Thymus (tissue), 11 donors: Measurements from ENCODE around the gene MTG1. TPM values are rescaled to one million over a fixed set of nuclear protein-coding genes. Genes with fewer than 3 reads are reported as not detected.

Experiments used
- DNase-seq, 9 donors: peaks; one replicate each; pipeline ENCODE4 v3.0.0-alpha.2; 2013; ENCODE audit warnings: low spot score in 9 of 9, low read depth in 6 of 9, missing footprints in 1 of 9
- H3K27ac ChIP-seq, 2 donors: one replicate each; pipeline ENCODE4 v1.5.1; 2013; ENCODE audit warnings: control low read depth in 1 of 2, low read depth in 1 of 2, low read length in 1 of 2, mild to moderate bottlenecking in 1 of 2, moderate library complexity in 1 of 2
- H3K27me3 ChIP-seq, 2 donors: one replicate each; pipeline ENCODE4 v1.5.1; 2013; ENCODE audit warnings: low read length in 1 of 2; ENCODE audit not compliant: control insufficient read depth in 2 of 2, insufficient read depth in 1 of 2
- H3K36me3 ChIP-seq, 2 donors: one replicate each; pipeline ENCODE4 v1.5.1; 2013; ENCODE audit warnings: low read length in 1 of 2, mild to moderate bottlenecking in 1 of 2, moderate library complexity in 1 of 2; ENCODE audit not compliant: control insufficient read depth in 2 of 2, insufficient read depth in 2 of 2
- H3K4me1 ChIP-seq, 2 donors: one replicate each; pipeline ENCODE4 v1.5.1; 2013; ENCODE audit warnings: low read length in 2 of 2; ENCODE audit not compliant: control insufficient read depth in 2 of 2, insufficient read depth in 2 of 2
- H3K4me3 ChIP-seq, 2 donors: one replicate each; pipeline ENCODE4 v1.5.1; 2013; ENCODE audit warnings: low read length in 2 of 2, control low read depth in 1 of 2, mild to moderate bottlenecking in 1 of 2
- H3K9me3 ChIP-seq, 2 donors: one replicate each; pipeline ENCODE4 v1.5.1; 2013; ENCODE audit warnings: low read length in 1 of 2, mild to moderate bottlenecking in 1 of 2; ENCODE audit not compliant: control insufficient read depth in 2 of 2, insufficient read depth in 1 of 2
- WGBS: extraction: QIAGEN DNeasy Blood & Tissue Kit; methylation state at CpG from one replicate; pipeline ENCODE4 v1.1.7; 2013; 5-methylcytosine and 5-hydroxymethylcytosine counted together
- polyA plus RNA-seq: library from polyadenylated mRNA; stranded (reverse); fragments of 200-250 nt; gene quantifications from one replicate; pipeline ENCODE4 v1.2.3, GENCODE V29; 2013
- total RNA-seq: library from RNA; stranded (reverse); fragments of 120-200 nt; gene quantifications from one replicate; pipeline ENCODE4 v1.2.4, GENCODE V29; 2013
- donor health status: healthy.

Gene MTG1
- total and polyA plus RNA-seq, 2 donors = 22.7 to 59.4 TPM

DNA sequence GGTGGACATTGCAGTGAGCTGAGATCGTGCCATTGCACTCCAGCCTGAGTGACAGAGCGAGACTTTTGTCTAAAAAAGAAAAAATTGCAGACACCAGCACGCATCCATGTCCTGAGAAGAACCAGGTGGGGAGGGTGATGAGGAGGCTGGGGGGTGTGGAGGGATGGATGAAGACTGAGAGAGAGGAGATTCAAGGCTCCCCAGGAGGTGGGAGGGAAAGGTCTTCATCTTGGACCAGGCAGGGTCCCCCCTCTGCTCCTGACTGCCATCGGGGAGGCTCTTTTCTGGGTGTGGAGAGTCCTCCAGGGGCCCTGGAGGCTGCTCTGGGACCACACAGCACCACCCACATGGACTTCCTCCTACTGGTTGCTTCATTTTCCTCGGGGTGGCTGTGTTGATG lies 61.2 kb downstream of the MTG1 start:
- 80% methylated on average over 5 of the region's 5 CpGs for WGBS
- DNase-seq = no peak
- Histone ChIP-seq H3K9me3 (peaks cover 0 to 5% of the 10 kb centered on the region in 2 donors), H3K4me3 (no peak overlapping the region), H3K27me3 (no peaks in the 10 kb centered on the region), H3K4me1 (no peaks in the 10 kb centered on the region), H3K27ac (no peak overlapping the region), H3K36me3 (no peaks in the 10 kb centered on the region)

DNA sequence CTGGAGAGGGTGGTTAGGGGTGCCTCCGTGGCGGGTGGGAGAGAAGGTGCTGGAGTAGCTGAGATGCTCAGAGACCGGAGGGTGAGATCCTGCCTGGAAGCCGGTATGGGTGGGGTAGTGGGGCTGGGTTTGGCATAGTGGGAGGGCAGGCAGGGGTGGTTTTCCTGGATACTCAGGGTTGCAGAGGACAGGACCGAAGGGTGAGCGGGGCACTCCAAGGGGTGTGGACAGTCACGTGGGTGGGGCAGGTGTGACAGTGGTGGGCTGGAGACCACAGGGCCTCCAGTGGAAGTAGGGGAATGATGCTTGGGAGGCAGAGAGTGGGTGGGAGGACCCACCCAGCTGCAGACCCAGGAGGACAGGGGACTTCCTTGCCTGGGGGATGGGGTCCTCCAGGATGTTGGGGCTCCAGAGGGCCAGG lies 61.7 kb downstream of the MTG1 start:
- Histone ChIP-seq H3K4me1 (no peaks in the 10 kb centered on the region), H3K4me3 (no peak overlapping the region), H3K36me3 (no peaks in the 10 kb centered on the region), H3K27me3 (no peaks in the 10 kb centered on the region), H3K9me3 (peaks cover 0 to 5% of the 10 kb centered on the region in 2 donors), H3K27ac (no peak overlapping the region)
- WGBS = 95% methylated on average over 7 of the region's 7 CpGs
- DNase-seq = no peak

DNA sequence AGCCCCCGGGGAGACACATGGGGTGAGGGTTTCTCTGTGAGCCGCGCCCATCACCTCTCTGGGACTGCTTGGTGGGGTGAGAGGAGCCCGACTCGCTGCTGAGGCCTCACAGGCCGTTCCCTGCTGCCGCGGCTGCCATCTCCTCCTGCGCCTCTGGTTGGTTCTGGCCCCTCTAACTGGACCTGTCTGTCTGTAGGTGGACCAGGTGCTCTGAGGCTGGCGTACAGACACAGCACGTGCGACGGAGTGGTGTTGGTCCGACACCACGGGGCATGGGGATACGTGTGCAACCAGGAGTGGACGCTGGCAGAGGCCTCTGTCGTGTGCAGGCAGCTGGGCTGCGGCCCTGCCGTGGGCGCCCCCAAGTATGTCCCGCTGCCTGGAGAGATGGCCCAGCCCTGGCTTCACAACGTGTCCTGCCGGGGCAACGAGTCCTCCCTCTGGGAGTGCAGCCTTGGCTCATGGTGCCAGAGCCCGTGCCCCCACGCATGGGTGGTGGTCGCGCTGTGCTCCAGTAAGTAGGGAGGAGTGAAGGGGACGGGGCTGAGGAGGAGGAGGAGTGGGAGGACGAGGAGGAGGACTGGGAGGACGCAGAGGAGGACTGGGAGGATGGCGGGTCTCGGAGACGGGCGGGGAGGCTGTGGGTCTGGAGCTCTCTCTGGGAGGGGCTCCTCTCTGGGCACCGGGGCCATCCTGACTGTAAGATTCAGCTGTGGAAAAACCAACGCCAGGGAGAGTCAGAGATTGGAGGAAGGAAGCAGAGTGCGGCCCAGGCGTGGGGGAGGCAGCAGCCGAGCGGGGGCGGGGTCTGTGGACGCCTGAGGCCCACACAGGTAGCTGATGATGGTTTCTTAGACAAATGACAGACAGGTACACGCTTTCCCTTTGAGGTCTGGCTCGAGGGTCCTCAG lies 62.3 kb downstream of the MTG1 start:
- H3K27me3 ChIP-seq = no peaks in the 10 kb centered on the region
- WGBS = 94% methylated on average over 46 of the region's 46 CpGs
- DNase-seq = no peak
- no peaks in the 10 kb centered on the region for H3K36me3 ChIP-seq
- no peak overlapping the region for H3K4me3 ChIP-seq
- H3K9me3 ChIP-seq = peaks cover 0 to 5% of the 10 kb centered on the region in 2 donors
- no peak overlapping the region for H3K27ac ChIP-seq
- no peaks in the 10 kb centered on the region for H3K4me1 ChIP-seq

DNA sequence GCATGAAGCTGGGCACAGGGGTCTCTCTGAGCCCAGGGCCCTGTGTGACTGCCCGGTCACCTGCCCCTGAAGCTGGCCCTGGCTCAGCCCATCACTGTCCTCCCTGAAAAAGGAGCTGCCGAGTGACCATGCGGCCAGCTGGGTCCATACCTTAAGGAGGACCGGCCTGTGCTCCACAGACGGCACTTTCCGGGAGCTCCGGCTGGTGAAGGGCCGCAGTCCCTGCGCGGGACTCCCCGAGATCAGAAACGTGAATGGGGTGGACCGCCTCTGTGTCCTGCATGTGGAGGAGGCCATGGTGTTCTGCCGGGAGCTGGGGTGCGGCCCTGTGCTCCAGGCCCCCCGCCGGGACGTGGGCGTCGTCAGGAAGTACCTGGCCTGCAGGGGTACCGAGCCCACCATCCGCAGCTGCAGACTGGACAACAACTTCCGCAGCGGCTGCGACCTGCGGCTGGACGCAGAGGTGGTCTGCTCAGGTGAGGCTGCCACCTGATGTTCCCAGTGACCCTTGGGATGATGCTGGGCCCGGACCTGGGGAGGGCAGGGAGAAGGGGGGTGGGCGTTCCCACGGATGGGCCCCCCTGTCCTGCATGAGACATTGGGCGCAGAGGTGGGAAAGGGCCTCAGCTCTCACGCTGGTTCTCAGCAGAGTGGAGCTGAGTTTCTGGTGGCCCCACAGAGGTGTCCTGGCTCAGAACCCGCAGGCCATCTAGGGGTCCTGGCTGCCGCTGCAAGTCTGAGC lies 63.3 kb downstream of the MTG1 start:
- Histone ChIP-seq H3K4me1 (no peaks in the 10 kb centered on the region), H3K9me3 (peaks cover 0 to 5% of the 10 kb centered on the region in 2 donors), H3K27ac (no peak overlapping the region), H3K27me3 (no peaks in the 10 kb centered on the region), H3K4me3 (no peak overlapping the region), H3K36me3 (no peaks in the 10 kb centered on the region)
- 95% methylated on average over 34 of the region's 34 CpGs for WGBS
- no peak for DNase-seq

DNA sequence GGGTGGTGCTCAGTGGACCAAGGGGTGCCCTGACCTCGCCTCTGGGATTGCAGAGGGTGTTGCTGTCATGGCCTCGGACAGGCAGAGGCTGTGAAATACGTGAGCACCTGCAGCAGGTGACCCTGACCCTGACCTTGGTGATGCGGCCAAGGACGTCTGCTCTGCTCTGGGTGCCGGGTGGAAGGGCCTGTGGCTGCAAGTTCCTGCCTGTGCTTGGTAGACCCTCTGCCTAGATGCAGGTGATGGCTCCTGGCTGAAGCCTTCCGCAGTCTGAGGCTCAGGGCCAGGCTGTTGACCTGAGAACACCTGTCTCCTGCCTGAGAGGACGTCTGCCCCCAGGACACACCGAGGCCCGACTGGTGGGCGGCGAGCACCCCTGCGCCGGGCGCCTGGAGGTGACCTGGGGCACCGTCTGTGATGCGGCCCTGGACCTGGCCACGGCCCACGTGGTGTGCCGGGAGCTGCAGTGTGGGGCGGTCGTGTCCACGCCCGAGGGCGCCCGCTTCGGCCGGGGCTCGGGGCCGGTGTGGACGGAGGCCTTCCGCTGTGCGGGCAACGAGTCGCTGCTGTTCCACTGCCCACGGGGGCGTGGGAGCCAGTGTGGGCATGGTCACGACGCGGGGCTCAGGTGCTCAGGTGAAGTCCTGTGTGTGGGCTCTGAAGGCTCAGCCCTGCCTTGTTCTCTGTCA lies 64.2 kb downstream of the MTG1 start:
- no peak for DNase-seq
- H3K27ac ChIP-seq = no peak overlapping the region
- WGBS = 96% methylated on average over 40 of the region's 40 CpGs
- peaks cover 0 to 5% of the 10 kb centered on the region in 2 donors for H3K9me3 ChIP-seq
- H3K36me3 ChIP-seq = no peaks in the 10 kb centered on the region
- no peaks in the 10 kb centered on the region for H3K4me1 ChIP-seq
- H3K4me3 ChIP-seq = no peak overlapping the region
- no peaks in the 10 kb centered on the region for H3K27me3 ChIP-seq

DNA sequence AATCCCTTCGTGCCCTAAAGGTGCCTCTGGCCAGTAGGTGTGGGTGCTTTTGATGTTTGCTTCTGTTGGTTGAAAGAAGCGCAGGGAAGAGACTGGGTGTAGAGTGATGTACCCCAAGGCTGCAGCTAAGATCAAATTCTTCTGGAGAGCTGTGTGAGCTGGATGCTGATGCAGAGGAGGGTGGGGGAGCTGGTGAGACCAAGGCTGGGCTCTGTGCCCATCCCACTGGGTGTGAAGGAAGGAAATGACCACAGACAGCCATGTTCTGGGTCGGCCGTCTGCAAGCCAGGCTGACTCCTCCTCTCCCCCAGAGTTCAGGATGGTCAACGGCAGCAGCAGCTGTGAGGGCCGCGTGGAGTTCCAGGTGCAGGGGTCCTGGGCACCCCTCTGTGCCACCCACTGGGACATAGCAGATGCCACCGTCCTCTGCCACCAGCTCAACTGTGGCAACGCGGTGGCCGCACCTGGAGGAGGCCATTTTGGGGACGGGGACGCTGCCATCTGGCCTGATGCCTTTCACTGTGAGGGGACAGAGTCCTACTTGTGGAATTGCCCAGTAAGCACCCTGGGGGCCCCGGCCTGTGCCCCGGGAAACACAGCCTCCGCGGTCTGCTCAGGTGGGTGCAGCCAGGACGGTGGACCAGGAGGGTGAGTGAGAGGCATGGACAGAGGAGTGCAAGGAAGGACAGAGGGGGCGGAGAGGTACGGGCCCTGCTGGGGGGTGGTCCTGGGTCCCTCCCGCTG lies 64.9 kb downstream of the MTG1 start:
- no peak overlapping the region for H3K27ac ChIP-seq
- H3K4me1 ChIP-seq = no peaks in the 10 kb centered on the region
- peaks cover 0 to 5% of the 10 kb centered on the region in 2 donors for H3K9me3 ChIP-seq
- H3K4me3 ChIP-seq = no peak overlapping the region
- H3K27me3 ChIP-seq = no peaks in the 10 kb centered on the region
- DNase-seq = no peak
- 89% methylated on average over 21 of the region's 21 CpGs for WGBS
- H3K36me3 ChIP-seq = no peaks in the 10 kb centered on the region

DNA sequence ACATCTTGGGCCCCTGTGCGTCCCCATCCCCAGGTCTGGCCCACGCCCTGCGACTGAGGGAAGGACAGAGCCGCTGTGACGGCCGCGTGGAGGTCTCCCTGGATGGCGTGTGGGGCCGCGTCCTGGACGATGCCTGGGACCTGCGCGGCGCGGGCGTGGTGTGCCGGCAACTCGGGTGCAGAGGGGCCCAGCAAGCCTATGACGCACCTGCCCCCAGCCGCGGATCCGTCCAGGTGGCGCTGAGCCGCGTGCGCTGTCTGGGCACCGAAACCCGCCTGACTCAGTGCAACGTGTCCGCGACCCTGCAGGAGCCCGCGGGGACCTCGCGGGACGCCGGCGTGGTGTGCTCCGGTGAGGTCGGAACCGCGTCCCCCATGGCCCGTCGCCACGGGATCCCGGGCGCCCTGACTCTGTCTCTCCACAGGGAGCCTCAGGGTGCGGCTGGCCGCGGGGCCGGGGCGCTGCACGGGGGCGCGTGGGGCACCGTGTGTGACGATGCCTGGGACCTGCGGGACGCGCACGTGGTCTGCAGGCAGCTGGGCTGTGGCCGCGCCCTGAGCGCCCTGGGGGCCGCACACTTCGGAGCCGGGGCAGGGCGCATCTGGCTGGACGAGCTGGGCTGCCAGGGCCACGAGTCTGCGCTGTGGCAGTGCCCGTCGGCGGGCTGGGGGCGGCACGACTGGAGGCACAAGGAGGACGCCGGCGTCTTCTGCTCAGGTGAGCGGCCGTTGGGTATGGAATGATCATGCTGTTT lies 65.7 kb downstream of the MTG1 start:
- no peak overlapping the region for H3K27ac ChIP-seq
- no peak overlapping the region for H3K4me3 ChIP-seq
- no peaks in the 10 kb centered on the region for H3K4me1 ChIP-seq
- WGBS = 79% methylated on average over 81 of the region's 81 CpGs
- no peak for DNase-seq
- H3K9me3 ChIP-seq = peaks cover 0 to 5% of the 10 kb centered on the region in 2 donors
- no peaks in the 10 kb centered on the region for H3K27me3 ChIP-seq
- no peaks in the 10 kb centered on the region for H3K36me3 ChIP-seq

DNA sequence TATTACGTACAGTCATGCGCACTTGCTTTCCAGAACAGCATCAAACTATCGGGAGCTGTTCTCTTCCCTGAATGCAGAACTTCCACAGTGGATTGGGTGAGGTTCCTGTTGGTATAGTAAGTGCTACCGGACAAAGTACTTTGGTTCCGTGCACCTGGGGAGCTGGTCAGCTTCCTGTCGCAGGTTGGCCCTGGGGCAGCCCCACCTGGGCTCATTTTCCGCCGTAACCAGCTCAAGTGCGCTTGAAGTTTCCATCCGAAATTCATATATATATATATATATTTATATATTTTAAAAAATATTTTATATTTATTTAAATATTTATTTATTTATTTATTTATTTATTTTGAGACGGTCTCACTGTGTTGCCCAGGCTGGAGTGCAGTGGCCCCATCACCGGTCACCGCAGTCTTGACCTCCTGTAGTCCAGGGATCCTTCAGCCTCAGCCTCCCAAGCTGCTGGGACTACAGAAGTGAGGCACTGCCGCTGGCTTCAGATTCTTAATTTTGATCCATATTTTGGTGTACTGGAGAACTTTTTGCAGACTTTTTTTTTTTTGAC lies 66.3 kb downstream of the MTG1 start:
- DNase-seq = no peak
- no peaks in the 10 kb centered on the region for H3K4me1 ChIP-seq
- H3K27me3 ChIP-seq = peaks cover 0 to 4% of the 10 kb centered on the region in 2 donors
- no peak overlapping the region for H3K27ac ChIP-seq
- no peak overlapping the region for H3K4me3 ChIP-seq
- 97% methylated on average over 14 of the region's 14 CpGs for WGBS
- peaks cover 0 to 5% of the 10 kb centered on the region in 2 donors for H3K9me3 ChIP-seq
- no peaks in the 10 kb centered on the region for H3K36me3 ChIP-seq
